GM18951 (cell line): ENCODE measurements around the gene WDR88.

ENCODE experiments used
- POLR2A ChIP-seq: IDR thresholded peaks from 4 replicates; pipeline ENCODE4 v1.6.1; 2011; ENCODE audit warnings: mild to moderate bottlenecking; ENCODE audit not compliant: insufficient read length, insufficient read depth; ENCODE audit errors: extremely low read depth
- in situ Hi-C: fragments of 300-500 bp; cut with MboI; formaldehyde crosslinking; loops from one replicate; pipeline ENCODE4 v1.12.0; 2022; ENCODE audit warnings: low sequenced_read_pairs, mixed read lengths, inconsistent platforms; ENCODE audit not compliant: unreplicated experiment

Gene WDR88

DNA sequence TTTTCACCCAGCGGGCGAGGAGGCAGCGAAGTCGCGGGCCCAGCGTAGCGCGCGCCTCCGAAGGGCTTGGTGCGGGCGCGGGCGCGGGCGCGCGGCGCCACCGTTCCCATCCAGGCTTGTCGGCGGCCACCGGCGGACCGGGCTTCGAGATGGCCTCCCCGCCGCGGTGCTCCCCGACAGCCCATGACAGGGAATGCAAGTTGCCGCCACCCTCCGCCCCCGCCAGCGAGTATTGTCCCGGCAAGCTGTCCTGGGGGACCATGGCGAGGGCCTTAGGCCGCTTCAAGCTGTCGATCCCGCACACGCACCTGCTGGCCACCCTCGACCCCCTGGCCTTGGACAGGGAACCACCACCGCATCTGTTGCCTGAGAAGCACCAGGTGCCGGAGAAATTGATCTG, at the start of gene WDR88:
Gene WDR88, plus strand, starts transcription at position 94 of the 400 bp plus-strand sequence. Its CDS starts 56 bp downstream, at position 150.
- no peak for TF ChIP-seq POLR2A
- in situ Hi-C loops, result no loop called here

DNA sequence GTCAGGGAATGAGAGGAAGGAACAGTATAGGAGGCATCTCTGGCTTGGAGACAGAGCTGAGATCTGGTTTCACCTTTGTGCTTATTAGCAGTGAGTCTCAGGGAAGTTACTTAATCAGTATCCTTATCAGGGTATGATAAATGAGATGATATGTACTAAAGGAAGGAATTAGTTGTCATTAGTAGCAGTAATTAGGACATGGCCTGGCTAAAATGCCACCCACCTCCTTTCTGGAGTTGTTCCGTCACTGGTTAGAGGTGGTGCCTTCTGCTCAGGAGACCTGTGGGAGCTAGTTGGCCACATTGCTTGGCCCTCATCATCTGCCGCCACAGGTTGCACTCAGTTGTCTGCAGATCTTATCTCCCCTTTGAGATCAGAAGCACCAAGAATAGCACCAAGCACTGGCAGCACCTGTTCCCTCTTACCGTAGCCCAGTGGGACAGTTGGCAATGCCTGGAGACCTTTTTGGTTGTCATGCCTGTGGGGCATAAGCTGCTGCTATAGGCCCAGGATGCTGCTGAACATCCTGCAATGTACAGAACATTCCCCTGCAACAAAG, 46.3 kb upstream of the WDR88 start:
- in situ Hi-C loops, result no loop called here

GRCh38 chr19:33086955-33087354, 45.0 kb upstream of the WDR88 start:
- TF ChIP-seq POLR2A, result no peak
- in situ Hi-C loops, result no loop called here

More for the DNA sequence above, 46.3 kb upstream of the WDR88 start:
- no peak for TF ChIP-seq POLR2A

DNA sequence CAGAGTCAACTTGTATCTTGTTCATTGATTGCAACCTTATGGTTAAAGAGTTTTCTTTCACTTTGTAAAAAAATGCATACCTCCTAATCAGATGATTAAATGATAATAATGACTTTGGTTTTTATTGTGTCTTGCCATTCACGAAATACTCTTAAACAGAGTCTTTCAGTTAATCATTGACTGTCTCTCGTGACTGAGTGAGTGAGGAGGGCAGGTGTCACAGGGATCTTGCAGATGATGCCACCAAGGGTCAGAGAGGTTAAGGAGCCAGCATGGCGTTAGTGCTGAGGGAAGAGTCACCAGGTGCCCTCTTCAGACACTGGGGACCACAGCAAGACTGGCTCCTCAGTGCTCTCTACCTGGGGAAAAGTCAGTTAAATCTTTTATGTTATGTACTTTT, 42.9 kb upstream of the WDR88 start:
- TF ChIP-seq POLR2A, result no peak
- in situ Hi-C loops, result no loop called here

GRCh38 chr19:33090179-33090578, 41.7 kb upstream of the WDR88 start:
- no peak for TF ChIP-seq POLR2A
- in situ Hi-C loops, result no loop called here

DNA sequence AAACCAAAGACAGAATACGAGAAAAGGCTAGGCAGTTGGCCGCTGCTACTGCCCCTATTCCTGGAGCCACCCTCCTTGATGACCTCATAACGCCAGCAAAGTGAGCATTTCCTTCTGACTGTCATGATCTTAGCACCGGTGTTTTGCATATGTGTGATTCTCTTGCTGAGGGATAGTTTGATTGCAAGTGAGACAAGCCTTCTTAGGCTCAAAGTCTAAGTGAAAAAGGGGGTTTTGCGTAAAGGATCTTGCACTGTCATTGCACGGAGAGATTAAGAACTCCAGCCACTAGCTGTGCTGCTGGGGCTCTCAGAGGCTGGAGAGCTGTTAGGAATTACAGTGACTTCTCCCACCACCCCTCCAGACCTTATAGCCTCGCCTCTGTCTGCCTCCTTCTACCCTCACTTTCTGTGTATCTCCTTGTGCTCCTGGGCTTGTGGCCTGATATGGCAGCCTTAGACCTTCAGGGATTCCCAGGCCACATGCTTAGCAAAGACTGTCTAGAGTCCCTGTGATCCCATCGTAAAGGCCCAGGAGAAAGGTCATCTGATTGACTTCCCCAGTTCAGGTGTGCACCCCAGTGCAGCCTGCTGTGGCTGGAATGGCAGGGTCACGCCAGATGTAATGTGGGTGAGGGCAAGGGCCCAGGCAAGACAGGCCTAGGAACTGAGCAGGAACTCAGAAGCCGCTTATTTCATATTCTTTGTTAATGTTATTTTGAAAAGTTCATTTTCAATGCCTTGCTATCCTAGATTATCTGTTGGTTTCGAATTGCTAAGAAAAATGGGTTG, 38.3 kb upstream of the WDR88 start:
- TF ChIP-seq POLR2A, result no peak

GRCh38 chr19:33094436-33095067, 37.4 kb upstream of the WDR88 start:
- in situ Hi-C loops, result no loop called here
- TF ChIP-seq POLR2A, result no peak

More for the DNA sequence above, 38.3 kb upstream of the WDR88 start:
- in situ Hi-C loops, result no loop called here

- no peak for TF ChIP-seq POLR2A
- in situ Hi-C loops, result no loop called here
These were observed 35.9 kb upstream of the WDR88 start for GRCh38 chr19:33096005-33096404.

DNA sequence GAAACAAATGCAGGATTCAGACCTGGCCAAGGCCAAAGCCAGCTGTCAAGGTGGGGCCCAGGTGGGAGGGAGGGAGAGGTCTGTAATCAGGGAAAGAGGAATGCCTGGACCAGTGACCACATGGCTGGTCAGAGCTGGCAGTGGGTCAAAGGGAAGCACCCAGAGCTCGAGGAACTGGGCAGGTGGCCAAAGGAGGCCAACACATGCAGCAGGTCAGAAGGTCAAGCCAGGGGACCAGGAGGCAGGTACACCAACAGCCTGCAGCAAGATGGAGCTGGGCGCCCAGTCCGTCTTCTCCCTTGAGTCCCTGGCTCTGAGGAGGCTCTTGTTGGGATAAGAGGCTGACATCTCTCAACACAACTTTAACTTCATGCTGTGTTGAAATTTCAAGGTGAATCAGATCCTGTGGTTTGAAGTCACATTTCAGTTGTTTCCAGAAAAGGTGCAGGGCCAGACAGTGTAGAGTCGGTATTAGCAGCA, 33.8 kb upstream of the WDR88 start:
- in situ Hi-C loops, result no loop called here

GRCh38 chr19:33100894-33101644, 30.8 kb upstream of the WDR88 start:
- in situ Hi-C loops, result no loop called here
- TF ChIP-seq POLR2A, result no peak

More for the DNA sequence above, 33.8 kb upstream of the WDR88 start:
- TF ChIP-seq POLR2A, result no peak

DNA sequence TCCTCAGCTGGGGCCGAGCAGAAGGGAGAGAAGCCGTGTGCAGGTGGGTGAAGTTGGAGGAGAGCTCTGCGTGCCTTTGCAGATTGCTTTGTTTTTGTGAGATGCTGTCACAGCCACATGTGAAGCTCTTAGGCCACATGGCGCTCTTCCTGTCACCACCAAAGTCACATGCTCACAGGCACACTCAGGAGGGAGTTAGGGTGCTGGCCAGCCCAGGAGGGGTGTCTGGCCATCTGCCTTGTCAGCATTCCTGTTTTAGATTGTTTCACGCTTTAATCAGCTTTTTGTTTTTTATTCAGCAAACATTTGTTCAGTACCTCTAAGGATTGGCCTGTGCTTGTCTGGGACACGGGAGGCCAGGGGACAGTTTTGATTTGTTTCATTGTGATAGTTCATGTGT, 29.0 kb upstream of the WDR88 start:
- in situ Hi-C loops, result no loop called here
- TF ChIP-seq POLR2A, result no peak

GRCh38 chr19:33108161-33108560, 23.8 kb upstream of the WDR88 start:
- no peak for TF ChIP-seq POLR2A

More at GRCh38 chr19:33108161-33108560, 23.8 kb upstream of the WDR88 start:
- in situ Hi-C loops, result no loop called here
